HT-29 (cell line): ENCODE results near the gene TCF7L2. TPM values are rescaled to one million over a fixed set of nuclear protein-coding genes. Genes with fewer than 3 reads are reported as not detected.

Experiments used
- DNase-seq: peaks from one replicate; pipeline ENCODE4 v3.0.0-alpha.2; 2015; ENCODE audit warnings: low spot score
- total RNA-seq: library from RNA; depleted of rRNA; stranded (reverse); fragments of >200 nt; shearing (Covaris generic); gene quantifications from 2 replicates; pipeline ENCODE4 v1.2.3, GENCODE V29; 2014

The TCF7L2 gene
- total RNA-seq, 1 experiment from 2014 or later = 16.5 TPM

GRCh38 chr10:113175756-113176651 is 226.0 kb downstream of the TCF7L2 start:
- DNase-seq = no peak

DNA sequence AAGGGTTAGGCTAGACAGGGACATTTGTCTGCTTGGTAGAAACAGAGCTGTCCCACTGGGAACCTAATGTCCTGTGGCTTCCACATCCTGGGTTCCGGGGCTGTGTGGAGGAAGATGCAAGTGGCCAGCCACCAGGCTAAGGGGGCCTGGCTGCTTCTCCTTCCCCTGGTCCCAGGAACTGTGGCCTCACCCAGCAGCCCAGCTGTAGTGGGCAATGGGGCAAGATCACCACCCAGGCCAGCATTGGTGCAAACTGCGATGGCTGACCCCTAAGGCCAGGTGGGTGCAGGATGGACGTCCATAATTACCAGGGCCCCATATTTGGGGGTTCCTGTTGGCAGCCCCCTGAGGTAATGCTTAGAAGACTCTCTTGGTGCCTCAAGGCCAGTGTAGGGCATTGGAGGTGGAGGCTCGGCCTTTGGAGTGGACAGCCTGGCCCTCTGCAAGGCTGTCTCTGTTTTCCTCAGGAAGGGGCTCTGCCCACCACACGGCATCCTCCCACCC is 226.7 kb downstream of the TCF7L2 start:
- no peak for DNase-seq

- DNase-seq = no peak
Measured at GRCh38 chr10:113177156-113177935, 227.3 kb downstream of the TCF7L2 start.

GRCh38 chr10:113177936-113178335 is 227.9 kb downstream of the TCF7L2 start:
- no peak for DNase-seq

- no peak for DNase-seq
Measured at GRCh38 chr10:113178771-113179170, 228.7 kb downstream of the TCF7L2 start.

DNA sequence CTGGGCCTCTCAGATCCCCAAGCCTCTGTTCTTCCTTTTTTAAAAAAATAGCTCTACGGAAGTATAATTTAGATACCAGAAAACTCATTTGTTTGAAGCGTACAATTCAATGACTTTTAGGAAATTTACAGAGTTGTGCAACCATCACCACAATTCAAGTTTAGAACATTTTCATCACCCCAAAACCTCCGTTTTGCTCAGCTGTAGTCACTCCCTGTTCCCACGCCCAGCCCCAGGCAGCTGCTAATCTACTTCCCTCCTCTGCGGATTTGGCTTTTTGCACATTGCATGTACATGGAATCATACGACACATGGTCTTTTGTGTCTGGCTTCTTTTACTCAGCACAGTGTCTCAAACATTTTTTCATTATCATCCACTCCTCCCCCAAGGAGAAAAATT is 229.2 kb downstream of the TCF7L2 start:
- no peak for DNase-seq

DNA sequence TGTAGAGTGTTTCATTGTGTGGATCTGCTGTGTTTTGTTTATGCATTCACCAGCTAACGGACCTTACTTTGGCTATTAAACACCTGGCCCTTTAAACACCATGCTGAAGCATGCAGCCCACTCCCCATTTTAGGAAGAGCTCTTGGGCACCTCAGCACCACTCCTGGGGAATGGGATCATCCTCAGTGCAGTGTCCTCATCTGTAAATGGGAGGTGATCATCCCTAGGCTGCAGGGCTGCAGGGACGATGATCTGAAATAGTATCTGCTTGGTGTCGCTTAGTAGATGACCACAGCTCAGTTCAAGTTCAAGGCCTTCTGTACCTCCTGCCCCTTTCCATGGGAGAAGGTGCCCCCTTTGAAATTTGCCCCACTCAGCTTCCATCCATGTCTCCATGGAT is 229.9 kb downstream of the TCF7L2 start:
- DNase-seq = no peak

- no peak for DNase-seq
Measured at GRCh38 chr10:113180401-113181154, 230.5 kb downstream of the TCF7L2 start.

- DNase-seq = no peak
Measured at GRCh38 chr10:113182154-113182553, 232.1 kb downstream of the TCF7L2 start.

GRCh38 chr10:113183573-113183972 is 233.5 kb downstream of the TCF7L2 start:
- no peak for DNase-seq

DNA sequence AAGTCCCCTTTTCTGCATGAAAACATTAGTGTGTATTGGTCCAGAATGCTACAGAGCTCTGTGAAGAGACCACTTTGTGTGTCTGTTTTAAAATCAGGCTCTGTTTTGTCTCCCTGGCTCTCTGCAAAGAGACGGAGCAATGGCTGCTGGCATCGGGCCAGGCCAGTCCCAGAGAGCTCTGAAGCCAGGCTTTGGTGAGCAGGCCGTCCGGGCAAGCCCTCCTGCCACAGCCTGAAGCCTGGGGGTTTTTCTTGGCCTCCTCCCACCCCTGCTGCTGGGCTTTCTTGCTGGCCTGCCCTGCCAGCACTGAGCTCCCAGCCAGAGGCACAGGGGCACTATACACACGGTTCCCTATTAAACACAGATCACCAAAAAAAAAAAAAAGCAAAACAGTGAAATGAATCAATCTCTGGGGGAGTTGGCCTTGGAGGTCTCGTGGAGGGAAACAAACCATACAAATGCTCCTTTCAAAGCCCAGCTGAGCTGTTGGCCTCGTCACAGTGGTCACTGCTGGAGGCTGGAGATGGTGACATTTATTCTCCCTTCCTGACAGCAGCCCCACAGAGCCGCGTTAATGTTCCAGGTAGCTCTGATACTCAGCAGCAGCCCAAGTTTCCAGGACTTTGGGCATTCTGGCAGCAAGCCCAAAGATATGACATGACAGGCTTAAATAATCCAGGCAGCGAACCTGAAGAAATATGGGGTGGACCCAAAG is 237.2 kb downstream of the TCF7L2 start:
- no peak for DNase-seq

DNA sequence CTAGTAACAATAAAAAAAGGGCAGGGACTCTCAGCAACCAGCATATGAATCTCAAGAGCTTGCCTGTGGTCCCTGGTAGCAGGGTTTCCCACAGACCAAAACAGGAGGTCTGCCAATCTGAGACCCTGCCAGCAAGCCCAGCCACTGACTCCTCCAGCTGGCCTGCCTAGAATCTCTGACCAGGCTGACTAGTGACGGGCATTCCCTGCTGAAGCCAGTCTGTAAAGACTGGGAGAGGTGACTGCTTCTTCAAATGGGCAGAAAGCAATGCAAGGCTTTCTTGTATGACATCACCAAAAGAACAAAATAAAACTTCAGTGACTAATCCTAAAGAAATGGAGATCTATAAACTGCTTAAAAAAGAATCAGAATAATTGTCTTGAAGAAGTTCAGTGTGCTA is 249.4 kb downstream of the TCF7L2 start:
- DNase-seq = no peak

- no peak for DNase-seq
Measured at GRCh38 chr10:113202011-113202410, 252.0 kb downstream of the TCF7L2 start.

DNA sequence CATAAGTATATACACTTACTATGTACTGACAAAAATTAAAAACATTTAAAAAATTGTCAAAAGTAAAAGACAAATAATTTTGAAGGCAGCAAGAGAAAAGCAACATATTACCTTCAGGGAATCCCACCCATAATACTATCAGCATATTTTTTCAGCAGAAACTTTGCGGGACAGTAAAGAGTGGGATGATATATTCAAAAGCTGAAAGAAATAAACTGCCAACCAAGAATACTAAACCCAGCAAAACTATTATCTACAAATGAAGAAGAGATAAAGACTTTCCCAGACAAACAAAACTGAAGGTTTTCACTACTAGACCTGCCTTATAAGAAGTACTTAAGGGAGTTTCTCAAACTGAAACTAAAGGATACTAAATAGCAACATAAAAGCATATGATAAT is 257.9 kb downstream of the TCF7L2 start:
- no peak for DNase-seq

DNA sequence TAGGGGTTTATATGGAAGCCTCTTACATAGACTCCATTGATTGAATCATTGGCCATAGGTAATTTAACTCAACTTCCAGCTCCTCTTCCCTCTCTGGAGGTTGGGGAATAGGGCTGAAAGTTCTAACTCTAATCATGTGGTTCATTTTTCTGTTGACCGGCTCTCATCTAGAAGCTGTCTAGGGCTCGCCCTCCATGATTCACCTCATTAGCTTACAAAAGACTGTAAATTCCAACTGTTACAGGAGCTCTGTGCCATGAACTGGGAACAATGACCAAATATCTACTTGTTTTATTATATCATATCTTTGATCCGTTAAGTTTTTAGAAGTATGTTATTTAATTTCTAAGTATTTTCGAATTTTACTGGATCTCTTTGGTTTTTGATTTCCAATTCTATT is 263.0 kb downstream of the TCF7L2 start:
- DNase-seq = no peak

- no peak for DNase-seq
Measured at GRCh38 chr10:113214331-113214730, 264.3 kb downstream of the TCF7L2 start.

DNA sequence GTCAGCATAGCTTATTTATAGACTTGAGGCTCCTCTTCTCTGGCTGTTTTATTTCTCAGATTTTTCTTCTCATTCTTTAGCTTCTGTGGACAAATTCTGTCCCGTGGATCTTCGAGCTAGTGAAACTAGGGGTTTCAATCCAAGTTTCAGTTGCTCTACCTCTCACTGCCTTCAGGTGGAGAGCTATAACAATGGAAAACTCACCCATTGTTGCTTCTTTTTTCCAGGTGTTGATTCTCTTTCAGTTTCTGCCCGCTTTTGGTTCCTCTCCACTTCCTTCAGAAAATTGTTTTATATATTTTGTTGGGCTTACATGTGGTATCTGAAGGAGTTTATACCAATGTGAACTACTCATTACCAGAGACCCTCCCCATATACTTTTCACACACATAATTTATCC is 266.1 kb downstream of the TCF7L2 start:
- DNase-seq = peak; percentile 14
